T-helper 1 cell treated with Interleukin-12 subunit alpha and Interleukin-12 subunit beta and Interleukin-4 antibody, amounts not matched to agents 30 μg/mL and 1 μg/mL, for 36 hours (primary cell): ENCODE data around the gene SSH3.
A peak's percentile ranks its signal among the peaks of the same experiment; 100 is the strongest.
"Not testable (repeated sequence)": the region's sequence is repeated elsewhere in the genome, so short reads cannot be mapped to it uniquely, and the experiment has no call there.

Experiments
- H3K27ac Mint-ChIP-seq: one replicate; pipeline ENCODE4 v1.8.0; 2021; ENCODE audit warnings: mild to moderate bottlenecking, mixed read lengths
- H3K27me3 Mint-ChIP-seq: one replicate; pipeline ENCODE4 v1.8.0; 2021; ENCODE audit warnings: low read depth, mixed read lengths
- H3K36me3 Mint-ChIP-seq: one replicate; pipeline ENCODE4 v1.8.0; 2021; ENCODE audit warnings: low read depth, mixed read lengths
- H3K4me1 Mint-ChIP-seq: one replicate; pipeline ENCODE4 v1.8.0; 2021; ENCODE audit warnings: low read depth, mixed read lengths
- H3K4me3 Mint-ChIP-seq: one replicate; pipeline ENCODE4 v1.8.0; 2021; ENCODE audit warnings: mild to moderate bottlenecking, moderate library complexity, mixed read lengths
- H3K9me3 Mint-ChIP-seq: one replicate; pipeline ENCODE4 v1.8.0; 2021; ENCODE audit warnings: mixed read lengths

Gene SSH3

DNA sequence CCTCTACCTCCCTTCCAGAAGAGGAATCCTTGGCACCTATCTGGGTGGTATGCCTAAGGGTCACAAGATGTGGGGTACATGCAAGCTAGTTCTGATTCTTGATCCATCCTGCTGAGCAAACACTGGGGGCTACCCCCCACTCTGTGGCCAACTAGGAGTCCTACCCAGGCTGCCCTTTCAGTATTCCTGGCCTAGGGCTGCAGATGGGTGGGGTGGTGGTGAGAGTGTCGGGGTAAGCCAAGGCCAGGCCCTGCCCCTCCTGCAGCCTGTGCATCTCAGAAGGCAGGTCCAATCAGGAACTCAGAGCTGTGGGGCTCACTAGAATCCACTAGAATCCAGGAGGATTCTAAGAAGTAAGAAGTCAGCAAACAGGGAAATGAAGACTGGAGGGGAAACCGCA lies 10.9 kb downstream of the SSH3 start:
- peak overlapping the region; percentile 45 for H3K27ac Mint-ChIP-seq
- H3K4me1 Mint-ChIP-seq: peaks cover 42% of the 10 kb centered on the region

DNA sequence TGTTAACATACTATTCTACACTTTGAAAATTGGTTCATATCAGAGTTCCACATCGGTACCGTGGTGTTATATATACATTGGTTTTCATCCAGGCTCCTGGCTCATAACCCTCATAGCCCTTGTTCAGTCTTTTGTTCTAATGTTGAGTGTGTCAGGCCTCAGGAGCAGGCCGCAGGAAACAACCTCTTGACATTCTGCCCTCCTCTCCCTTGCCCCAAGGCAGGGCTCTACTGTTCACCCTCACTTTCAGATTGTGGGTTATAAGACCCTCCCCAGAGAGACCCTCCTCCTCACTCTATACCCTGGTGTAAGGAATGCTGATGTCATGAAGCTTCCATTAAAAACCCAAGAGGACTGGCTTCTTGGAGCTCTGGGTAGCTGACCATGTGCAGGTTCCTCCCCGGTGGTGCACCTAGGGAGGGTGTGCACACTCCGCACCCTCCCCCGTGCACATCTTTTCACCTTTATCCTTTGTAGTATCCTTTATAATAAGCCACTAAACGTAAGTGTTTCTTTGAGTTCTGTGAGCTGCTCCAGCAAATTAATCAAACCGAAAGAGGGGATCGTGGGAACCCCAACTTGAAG lies 12.1 kb downstream of the SSH3 start:
- peaks cover 7% of the 10 kb centered on the region for H3K27me3 Mint-ChIP-seq

More for the DNA sequence above, 10.9 kb downstream of the SSH3 start:
- peaks cover 7% of the 10 kb centered on the region for H3K27me3 Mint-ChIP-seq
- peaks cover 10% of the 10 kb centered on the region for H3K36me3 Mint-ChIP-seq
- H3K4me3 Mint-ChIP-seq: peak overlapping the region; percentile 28
- H3K9me3 Mint-ChIP-seq: no peaks in the 10 kb centered on the region

DNA sequence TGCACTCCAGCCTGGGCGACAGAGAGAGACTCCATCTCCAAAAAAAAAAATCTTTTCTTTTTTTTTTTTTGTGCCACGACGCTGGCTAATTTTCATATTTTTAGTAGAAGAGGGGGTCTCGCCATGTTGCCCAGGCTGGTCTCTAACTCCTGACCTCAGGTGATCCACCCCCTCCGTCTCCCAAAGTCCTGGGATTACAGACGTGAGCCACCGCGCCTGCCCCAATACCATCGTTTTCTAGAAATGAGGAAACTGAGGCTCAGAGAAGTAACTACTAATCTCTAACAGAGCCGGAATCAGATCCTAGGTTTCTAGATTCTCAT lies 13.5 kb downstream of the SSH3 start:
- H3K4me1 Mint-ChIP-seq: peaks cover 44% of the 10 kb centered on the region
- no peaks in the 10 kb centered on the region for H3K9me3 Mint-ChIP-seq
- H3K36me3 Mint-ChIP-seq: peaks cover 7% of the 10 kb centered on the region
- peak overlapping the region; percentile 99 for H3K4me3 Mint-ChIP-seq
- peaks cover 7% of the 10 kb centered on the region for H3K27me3 Mint-ChIP-seq
- H3K27ac Mint-ChIP-seq: peak overlapping the region; percentile 99

More for the DNA sequence above, 12.1 kb downstream of the SSH3 start:
- Mint-ChIP-seq H3K27ac (peak overlapping the region; percentile 24), H3K9me3 (no peaks in the 10 kb centered on the region), H3K4me3 (peak overlapping the region; percentile 41), H3K36me3 (peaks cover 9% of the 10 kb centered on the region), H3K4me1 (peaks cover 45% of the 10 kb centered on the region)

DNA sequence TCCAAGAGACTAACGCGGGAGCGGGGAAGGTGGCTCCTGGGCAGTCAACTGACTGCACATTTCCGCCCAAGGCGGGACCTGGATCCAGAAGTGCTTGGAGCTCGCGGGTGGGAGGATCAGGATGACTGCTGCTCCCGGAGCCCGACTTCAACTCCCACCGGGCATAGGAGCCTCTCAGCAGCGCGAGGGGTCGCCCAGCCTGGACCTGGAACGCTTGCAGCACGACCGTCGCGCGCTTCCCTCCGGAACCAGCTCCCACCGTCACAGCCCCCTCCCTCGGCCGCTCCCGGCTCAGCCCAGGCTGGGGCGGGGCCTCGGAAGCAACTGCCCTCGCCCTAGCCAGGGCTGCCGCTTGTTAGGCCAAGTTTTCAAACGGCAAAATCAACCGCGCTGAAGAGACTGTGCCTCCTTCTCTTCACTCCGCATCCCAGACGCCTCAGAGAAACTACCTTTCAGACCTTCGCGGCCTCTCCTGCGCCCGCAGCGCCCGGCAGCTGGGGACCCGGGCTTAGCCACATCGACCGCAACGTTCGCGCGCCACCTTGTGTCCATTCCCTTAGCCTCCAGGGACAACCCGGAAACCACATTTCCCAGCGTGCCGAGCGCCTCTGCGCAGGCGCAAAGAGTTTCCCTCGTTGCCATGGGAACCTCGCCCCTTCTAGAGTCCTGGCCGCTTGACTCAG lies 14.0 kb downstream of the SSH3 start:
- H3K27ac Mint-ChIP-seq: peak overlapping the region; percentile 99
- H3K9me3 Mint-ChIP-seq: no peaks in the 10 kb centered on the region
- H3K36me3 Mint-ChIP-seq: peaks cover 4% of the 10 kb centered on the region
- H3K4me1 Mint-ChIP-seq: peaks cover 39% of the 10 kb centered on the region
- H3K4me3 Mint-ChIP-seq: peak overlapping the region; percentile 99
- H3K27me3 Mint-ChIP-seq: peaks cover 7% of the 10 kb centered on the region

DNA sequence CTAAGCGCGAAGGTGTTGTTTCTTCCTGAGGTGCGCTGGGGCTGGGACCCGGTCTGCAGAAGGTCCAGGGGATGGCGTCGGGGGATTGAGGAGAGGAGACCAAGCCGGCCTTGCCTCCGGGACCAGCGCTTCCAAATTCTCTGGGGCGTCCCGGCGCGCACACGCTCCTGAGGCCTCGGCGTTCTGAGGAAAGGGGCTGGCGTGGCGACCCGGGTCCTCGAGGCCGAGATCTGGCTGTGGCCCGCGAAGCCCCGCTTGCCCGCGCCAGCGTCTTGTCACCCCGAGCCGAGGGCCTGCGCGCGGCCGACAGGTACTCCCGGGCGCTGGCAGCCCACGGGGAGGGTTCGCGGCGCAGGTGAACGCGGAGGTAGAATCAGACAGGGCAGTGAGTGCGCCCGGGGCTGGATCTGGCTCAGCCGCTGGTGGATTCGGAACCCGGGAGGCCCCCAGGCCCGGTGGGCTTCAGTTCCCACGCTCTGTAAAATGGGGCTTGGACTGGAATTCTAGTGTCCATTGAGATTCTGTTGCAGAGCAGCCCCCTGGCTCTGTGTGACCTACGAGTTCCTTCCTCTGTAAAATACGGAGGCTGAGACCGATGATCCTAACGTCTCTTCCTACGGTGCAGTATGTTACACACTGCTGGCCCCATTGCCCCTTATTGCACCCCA lies 14.7 kb downstream of the SSH3 start:
- Mint-ChIP-seq H3K27me3 (peaks cover 7% of the 10 kb centered on the region), H3K9me3 (no peaks in the 10 kb centered on the region), H3K27ac (peak overlapping the region; percentile 99), H3K4me3 (peak overlapping the region; percentile 99), H3K4me1 (peaks cover 34% of the 10 kb centered on the region), H3K36me3 (peaks cover 4% of the 10 kb centered on the region)

DNA sequence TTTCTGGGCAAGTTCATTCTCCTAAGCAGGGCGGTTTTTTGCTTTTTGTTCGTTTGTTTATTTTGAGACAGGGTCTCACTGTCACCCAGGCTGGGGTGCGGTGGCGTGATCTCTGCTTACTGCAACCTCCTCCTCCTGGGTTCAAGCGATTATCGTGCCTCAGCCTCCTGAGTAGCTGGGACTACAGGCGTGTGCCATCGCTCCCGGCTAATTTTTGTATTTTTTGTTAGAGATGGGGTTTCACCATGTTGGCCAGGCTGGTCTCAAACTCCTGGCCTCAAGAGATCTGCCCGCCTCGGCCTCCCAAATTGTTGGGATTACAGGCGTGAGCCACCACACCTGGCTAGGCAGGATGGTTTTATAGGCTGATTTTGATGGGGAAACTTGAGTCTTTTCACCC lies 15.5 kb downstream of the SSH3 start:
- H3K9me3 Mint-ChIP-seq, H3K36me3 Mint-ChIP-seq, H3K27ac Mint-ChIP-seq, H3K27me3 Mint-ChIP-seq: not testable (repeated sequence)
- Mint-ChIP-seq H3K4me1 (peaks cover 27% of the 10 kb centered on the region), H3K4me3 (peak overlapping the region; percentile 99)

DNA sequence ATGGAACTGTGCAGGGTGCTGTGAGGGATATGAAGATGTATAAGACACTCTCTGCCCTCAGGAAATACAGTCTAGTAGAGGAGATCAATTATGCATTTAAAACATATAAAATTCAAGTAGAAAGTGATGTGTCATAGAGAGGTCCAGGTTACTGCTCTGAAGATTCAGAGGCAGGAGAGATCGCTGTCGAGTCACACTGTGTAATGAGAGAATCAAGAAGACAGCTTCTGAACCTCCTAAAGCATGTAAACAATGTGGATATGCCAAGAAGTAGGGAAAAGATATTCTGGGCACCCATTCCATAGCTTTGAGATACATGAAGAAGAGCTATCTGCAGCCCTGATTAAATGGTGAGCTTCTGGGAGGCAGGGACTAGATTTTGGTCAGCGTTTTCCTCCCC lies 16.7 kb downstream of the SSH3 start:
- Mint-ChIP-seq H3K9me3 (no peaks in the 10 kb centered on the region), H3K27ac (no peak overlapping the region), H3K27me3 (peaks cover 7% of the 10 kb centered on the region), H3K36me3 (peaks cover 1% of the 10 kb centered on the region), H3K4me3 (no peak overlapping the region), H3K4me1 (peaks cover 23% of the 10 kb centered on the region)

DNA sequence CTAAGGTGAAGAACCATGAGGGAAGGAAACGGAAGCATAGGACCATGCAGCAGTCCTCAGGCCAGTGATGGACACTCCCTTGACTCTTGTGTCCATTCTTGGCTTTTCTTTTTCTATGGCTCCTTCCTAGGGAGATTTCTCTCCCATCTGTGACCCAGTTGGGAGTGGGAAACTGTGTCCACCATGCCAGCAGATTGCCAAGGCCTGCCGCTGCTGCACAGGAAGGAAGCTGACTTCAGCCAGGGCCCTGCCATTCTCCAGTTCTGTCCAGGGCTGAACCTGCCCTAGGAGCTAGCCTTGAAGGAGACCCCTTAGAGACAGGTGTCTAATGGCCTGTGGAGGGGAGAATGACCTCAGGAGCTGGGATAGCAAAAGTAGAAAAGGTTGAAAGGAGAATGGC lies 17.4 kb downstream of the SSH3 start:
- no peak overlapping the region for H3K4me3 Mint-ChIP-seq
- no peak overlapping the region for H3K27ac Mint-ChIP-seq
- peaks cover 16% of the 10 kb centered on the region for H3K4me1 Mint-ChIP-seq
- peaks cover 7% of the 10 kb centered on the region for H3K27me3 Mint-ChIP-seq
- H3K36me3 Mint-ChIP-seq: peaks cover 1% of the 10 kb centered on the region
- no peaks in the 10 kb centered on the region for H3K9me3 Mint-ChIP-seq

DNA sequence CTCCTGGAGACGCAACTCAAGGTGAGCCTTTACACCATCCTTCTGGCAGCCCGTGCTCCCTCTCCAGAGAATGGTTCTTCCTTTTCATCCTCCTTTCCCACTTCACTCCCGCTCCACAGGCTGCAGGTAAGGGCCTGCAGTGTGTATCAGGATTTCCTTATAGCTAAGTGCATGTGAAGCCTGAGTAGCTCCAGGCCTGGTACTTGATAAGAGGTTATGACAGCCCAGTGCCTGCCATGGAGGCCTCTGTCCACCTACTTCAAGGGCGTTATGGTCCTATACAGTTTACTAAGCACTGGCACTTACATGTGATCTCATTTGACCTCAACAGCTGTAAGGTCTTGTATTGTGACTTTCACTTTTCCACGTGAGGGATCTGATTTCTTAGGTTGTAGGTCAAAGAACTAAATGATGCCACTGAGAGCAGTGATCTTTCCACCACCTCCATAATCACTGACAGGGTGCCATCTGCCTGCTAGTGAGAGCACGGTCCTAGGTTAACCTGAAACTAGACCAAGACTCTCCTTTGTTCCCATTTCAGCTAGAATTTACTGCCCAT lies 18.1 kb downstream of the SSH3 start:
- Mint-ChIP-seq H3K36me3 (peaks cover 1% of the 10 kb centered on the region), H3K4me3 (no peak overlapping the region), H3K27ac (no peak overlapping the region), H3K9me3 (no peaks in the 10 kb centered on the region), H3K4me1 (peaks cover 16% of the 10 kb centered on the region), H3K27me3 (peaks cover 7% of the 10 kb centered on the region)

DNA sequence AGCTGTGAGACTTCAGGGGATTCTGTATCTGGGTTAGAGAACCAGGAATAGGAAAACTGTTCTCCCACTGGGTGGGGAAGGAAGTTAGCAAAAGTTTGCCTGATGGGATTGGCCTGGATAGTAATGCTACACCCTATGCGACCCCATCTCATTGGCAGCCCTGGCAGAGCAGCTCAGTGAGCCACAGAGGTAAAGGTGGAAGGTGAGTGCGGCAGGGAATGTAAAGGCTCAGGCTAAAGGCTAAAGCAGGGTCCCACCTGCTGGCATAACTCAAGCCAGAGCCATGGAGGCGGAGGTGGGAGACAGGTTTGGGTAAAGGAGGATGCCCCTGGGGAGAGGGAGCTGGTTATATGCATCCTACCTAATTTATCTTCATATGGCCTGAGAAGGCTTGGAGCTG lies 18.7 kb downstream of the SSH3 start:
- no peaks in the 10 kb centered on the region for H3K9me3 Mint-ChIP-seq
- H3K36me3 Mint-ChIP-seq: peaks cover 1% of the 10 kb centered on the region
- H3K27me3 Mint-ChIP-seq: peaks cover 7% of the 10 kb centered on the region
- no peak overlapping the region for H3K4me3 Mint-ChIP-seq
- H3K27ac Mint-ChIP-seq: no peak overlapping the region
- peaks cover 13% of the 10 kb centered on the region for H3K4me1 Mint-ChIP-seq

DNA sequence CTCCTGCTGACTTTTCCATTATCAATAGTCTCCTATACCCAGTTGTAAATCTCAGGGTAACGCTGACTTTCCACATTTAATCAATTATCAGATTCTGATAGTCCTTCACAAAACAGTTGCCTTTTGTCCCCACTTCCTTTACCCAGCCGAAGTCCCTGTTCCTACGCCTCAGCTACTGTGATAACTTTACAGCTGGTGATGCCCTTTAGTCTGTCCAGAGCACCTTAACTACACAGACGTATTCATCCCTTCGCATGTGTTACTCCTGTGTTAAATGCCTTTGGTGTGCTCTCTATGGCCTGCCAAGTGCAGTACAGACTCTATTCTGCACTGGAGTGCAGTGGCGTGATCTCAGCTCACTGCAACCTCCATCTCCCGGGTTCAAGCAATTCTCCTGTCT lies 20.2 kb downstream of the SSH3 start:
- Mint-ChIP-seq H3K4me1 (peaks cover 7% of the 10 kb centered on the region), H3K36me3 (no peaks in the 10 kb centered on the region), H3K27me3 (peaks cover 2% of the 10 kb centered on the region), H3K27ac (no peak overlapping the region), H3K9me3 (no peaks in the 10 kb centered on the region), H3K4me3 (no peak overlapping the region)

DNA sequence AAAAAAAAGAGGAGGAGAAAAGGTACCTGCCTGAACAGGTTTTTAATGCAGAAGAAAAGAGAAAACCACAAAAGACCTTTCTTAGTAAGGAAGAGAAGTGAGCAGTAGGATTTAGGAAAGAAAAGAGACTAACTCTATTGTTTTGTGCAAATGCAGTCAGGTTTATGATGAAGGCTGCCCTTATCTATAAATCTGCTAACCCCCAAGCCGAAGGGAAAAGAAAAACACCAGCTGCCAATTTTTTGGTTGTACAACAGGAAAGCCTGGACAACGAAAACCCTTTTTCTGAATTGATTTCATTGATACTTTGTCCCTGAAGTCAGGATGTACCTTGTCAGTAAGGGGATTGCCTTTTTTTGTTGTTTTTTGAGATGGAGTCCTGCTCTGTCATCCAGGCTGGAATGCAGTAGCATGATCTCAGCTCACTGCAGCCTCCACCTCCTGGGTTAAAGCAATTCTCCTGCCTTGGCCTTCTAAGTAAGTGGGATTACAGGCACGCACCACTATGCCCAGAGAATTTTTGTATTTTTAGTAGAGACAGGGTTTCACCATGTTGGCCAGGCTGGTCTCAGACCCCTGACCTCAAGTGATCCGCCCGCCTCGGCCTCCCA lies 28.9 kb downstream of the SSH3 start:
- no peak overlapping the region for H3K4me3 Mint-ChIP-seq
- no peak overlapping the region for H3K27ac Mint-ChIP-seq
- H3K9me3 Mint-ChIP-seq: no peaks in the 10 kb centered on the region
- H3K36me3 Mint-ChIP-seq: no peaks in the 10 kb centered on the region
- H3K27me3 Mint-ChIP-seq: no peaks in the 10 kb centered on the region
- no peaks in the 10 kb centered on the region for H3K4me1 Mint-ChIP-seq

DNA sequence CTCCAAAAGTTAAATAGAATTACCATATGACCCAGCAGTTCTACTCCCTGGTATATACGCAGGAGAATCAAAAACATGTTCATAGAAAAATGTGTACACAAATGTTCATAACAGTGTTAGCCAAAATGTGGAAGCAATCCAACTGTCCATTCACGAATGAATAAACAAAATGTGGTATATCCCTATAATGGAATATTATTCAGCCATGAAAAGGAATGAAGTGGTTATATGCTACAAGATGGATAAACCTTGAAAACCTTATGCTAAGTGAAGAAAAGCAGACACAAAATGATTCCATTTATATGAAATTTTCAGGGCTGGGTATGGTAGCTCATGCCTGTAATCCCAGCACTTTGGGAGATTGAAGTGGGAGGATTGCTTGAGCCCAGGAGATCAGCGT lies 33.9 kb downstream of the SSH3 start:
- H3K27me3 Mint-ChIP-seq: no peaks in the 10 kb centered on the region
- H3K36me3 Mint-ChIP-seq: no peaks in the 10 kb centered on the region
- H3K9me3 Mint-ChIP-seq: no peaks in the 10 kb centered on the region
- no peak overlapping the region for H3K27ac Mint-ChIP-seq
- H3K4me3 Mint-ChIP-seq: no peak overlapping the region
- H3K4me1 Mint-ChIP-seq: no peaks in the 10 kb centered on the region

DNA sequence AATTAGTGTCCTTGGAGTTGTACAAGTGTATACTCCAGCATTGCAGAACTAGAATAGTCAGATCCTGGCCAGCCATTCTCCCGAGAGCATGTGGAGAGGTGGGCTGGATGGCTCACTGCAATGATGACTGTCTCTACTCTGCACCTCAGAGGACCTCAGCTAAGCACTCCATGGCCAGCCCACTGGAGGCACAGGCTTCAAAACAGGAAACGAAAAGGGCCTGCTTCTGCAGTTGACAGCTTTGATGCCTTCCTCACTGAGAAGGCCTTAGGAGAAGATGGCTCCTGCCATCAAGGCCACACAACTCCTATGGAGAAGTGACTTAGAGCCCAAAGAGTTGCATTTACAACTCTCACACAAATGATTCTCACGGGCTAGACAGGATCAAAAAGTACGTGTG lies 40.9 kb downstream of the SSH3 start:
- peak overlapping the region; percentile 78 for H3K27ac Mint-ChIP-seq
- H3K4me1 Mint-ChIP-seq: peaks cover 28% of the 10 kb centered on the region
- H3K36me3 Mint-ChIP-seq: no peaks in the 10 kb centered on the region
- H3K9me3 Mint-ChIP-seq: no peaks in the 10 kb centered on the region
- no peak overlapping the region for H3K4me3 Mint-ChIP-seq
- no peaks in the 10 kb centered on the region for H3K27me3 Mint-ChIP-seq
